GM19395 (cell line): ENCODE measurements around the gene RPGRIP1L.

Experiments used
- ATAC-seq: cut with Tn5 transposase; IDR thresholded peaks from one replicate; pipeline ENCODE4 v1.9.1; 2021; ENCODE audit warnings: mild to moderate bottlenecking, moderate library complexity; ENCODE audit not compliant: unreplicated experiment

The RPGRIP1L gene

DNA sequence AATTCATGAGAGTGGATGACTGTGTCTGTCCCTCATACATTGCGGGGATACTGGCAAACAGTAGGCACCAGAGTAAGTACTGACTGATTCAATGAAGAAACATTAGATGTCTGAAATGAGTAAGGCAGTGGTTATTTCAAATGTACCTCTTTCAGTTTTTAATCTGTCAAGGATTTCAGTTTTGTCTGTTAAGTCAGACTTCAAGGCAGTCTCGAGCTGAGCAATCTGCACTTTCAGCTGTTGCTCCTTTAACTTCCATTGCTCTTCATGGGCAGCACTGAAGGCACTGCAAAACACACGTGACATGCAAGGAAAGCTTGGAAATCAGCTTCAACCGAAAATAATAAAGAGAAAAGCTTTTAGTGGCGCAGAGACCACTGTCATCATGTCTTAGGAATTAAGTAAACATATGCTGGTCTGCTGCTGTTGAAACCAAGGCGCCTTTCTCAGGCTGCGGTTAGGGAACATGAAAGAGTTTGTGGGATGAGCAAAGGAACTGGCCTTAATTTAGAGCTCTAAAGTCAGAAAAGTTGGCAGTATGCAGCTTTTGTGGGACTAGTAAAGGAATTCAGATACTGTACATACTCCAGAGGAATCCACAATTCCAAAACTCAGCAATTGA is 38.8 kb downstream of the RPGRIP1L start:
- ATAC-seq = peak; percentile 85

- ATAC-seq = no peak
Measured at GRCh38 chr16:53662072-53662471, 41.6 kb downstream of the RPGRIP1L start.

- no peak for ATAC-seq
Measured at GRCh38 chr16:53654946-53655345, 48.7 kb downstream of the RPGRIP1L start.

GRCh38 chr16:53651357-53651756 is 52.3 kb downstream of the RPGRIP1L start:
- ATAC-seq = no peak

GRCh38 chr16:53646506-53646905 is 57.2 kb downstream of the RPGRIP1L start:
- ATAC-seq = no peak

- ATAC-seq = no peak
Measured at GRCh38 chr16:53643474-53643873, 60.2 kb downstream of the RPGRIP1L start.

DNA sequence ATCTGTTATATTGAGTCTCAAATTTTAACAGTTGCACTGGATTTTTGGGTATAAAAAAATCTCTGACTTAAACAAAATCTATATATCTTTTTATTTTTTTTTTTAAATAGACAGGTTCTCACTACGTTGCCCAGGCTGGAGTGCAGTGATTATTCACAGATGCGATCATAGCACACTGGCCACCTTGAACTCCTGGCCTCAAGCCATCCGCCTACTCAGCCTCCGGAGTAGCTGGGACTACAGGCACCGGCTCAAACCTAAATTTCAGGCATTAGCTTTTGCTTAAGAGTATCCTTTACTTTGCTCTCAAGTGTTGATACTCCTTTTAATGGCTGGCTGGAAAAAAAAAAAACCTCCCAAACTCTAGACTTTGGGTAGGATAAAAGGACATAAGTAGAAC is 61.6 kb downstream of the RPGRIP1L start:
- ATAC-seq = no peak

- no peak for ATAC-seq
Measured at GRCh38 chr16:53636978-53637377, 66.7 kb downstream of the RPGRIP1L start.

- no peak for ATAC-seq
Measured at GRCh38 chr16:53632526-53632925, 71.1 kb downstream of the RPGRIP1L start.

- no peak for ATAC-seq
Measured at GRCh38 chr16:53631236-53632025, 72.2 kb downstream of the RPGRIP1L start.

- ATAC-seq = no peak
Measured at GRCh38 chr16:53629607-53630312, 73.9 kb downstream of the RPGRIP1L start.

DNA sequence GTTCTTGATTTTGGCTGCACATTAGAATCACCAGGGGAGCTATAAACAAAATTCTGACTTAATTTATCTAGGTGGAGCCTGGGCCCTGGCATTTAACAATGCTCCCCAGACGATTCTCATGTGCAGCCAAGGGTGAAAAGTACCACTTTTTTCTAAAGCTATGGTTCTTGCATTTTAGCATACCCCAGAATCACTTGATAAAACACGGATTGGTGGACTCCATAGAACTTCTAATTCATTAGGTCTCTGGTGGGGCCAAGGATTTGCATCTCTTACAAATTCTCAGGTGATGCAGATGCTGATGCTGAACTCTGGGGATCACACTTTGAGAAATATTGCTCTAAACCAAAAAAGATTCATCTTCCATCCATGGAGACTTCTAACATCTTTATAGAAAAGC is 74.5 kb downstream of the RPGRIP1L start:
- no peak for ATAC-seq

DNA sequence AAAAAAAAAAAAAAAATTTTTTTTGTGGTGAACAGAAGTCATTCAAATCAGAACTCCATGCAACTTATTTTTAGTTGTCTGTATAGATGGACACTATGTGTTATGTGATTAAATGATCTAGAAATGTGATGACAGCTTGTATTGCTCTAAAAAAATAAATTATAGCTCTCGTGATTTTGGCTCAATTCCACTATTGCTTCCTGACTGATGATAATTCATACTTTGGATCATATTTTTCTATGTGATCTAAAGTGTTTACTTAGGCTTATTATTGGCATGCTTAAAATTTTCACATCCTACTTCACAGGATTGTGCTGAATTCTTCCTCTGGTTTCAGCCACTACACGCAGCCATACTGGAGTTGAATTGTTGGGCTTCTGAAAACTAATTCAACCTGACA is 76.8 kb downstream of the RPGRIP1L start:
- ATAC-seq = no peak

DNA sequence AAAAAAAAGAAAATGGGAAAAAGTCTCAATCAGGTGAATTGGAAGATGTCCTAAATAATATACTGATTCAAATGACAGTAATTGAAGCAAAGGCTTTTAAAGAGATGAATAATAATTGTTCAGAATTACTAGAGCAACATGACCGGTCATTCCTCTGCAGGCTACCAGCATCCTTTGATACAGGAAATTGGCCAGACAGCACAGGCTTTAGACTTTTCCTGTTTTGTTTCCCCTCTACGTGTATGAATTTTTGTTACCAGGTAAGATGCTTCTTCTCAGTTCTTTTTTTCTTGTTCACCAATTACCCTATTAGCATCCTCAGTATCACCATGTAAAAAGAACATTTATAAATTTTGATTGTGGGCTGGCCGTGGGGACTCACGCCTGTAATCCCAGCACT is 77.5 kb downstream of the RPGRIP1L start:
- ATAC-seq = no peak

DNA sequence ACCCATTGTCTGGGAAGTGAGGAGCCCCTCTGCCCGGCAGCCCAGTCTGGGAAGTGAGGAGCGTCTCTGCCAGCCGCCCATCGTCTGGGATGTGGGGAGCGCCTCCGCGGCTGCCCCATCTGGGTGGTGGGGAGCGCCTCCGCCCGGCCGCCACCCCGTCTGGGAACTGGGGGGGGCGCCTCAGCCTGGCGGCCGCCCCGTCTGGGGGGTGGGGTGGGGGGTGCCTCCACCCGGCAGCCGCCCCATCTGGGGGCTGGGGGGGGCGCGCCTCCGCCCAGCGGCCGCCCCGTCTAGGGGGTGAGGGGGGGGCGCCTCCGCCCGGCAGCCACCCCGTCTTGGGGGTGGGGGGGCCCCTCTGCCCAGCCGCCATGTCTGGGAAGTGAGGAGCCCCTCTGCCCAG is 78.4 kb downstream of the RPGRIP1L start:
- no peak for ATAC-seq

GRCh38 chr16:53622315-53622714 is 81.3 kb downstream of the RPGRIP1L start:
- no peak for ATAC-seq

- ATAC-seq = no peak
Measured at GRCh38 chr16:53620476-53620875, 83.2 kb downstream of the RPGRIP1L start.

GRCh38 chr16:53619235-53619634 is 84.4 kb downstream of the RPGRIP1L start:
- ATAC-seq = no peak

DNA sequence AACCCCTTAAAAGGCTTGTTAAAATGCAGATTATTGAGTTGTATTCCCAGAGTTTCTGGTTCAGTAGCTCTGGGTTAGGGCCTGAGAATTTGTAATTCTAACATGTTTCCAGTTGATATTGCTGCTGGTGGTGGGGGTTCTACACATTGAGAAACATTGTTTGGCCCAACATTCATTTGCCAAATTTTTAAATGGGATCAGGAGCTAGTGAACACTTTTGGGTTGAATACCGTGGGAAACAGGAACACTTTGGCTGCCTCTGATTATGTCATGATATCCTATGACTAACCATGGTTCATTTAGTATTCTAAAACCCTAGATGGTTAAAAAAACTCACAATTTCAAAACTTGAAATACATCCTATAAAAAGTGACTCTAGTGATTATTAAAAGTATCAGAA is 89.3 kb downstream of the RPGRIP1L start:
- no peak for ATAC-seq

GRCh38 chr16:53612003-53612402 is 91.7 kb downstream of the RPGRIP1L start:
- ATAC-seq = no peak

- no peak for ATAC-seq
Measured at GRCh38 chr16:53611179-53611696, 92.4 kb downstream of the RPGRIP1L start.

GRCh38 chr16:53609536-53609935 is 94.1 kb downstream of the RPGRIP1L start:
- ATAC-seq = no peak
